HG03280 (cell line): ENCODE measurements around the gene PVR.
"Not testable (repeated sequence)": the region's sequence is repeated elsewhere in the genome, so short reads cannot be mapped to it uniquely, and the experiment has no call there.

ENCODE experiments used
- ATAC-seq: cut with Tn5 transposase; IDR thresholded peaks from one replicate; pipeline ENCODE4 v1.9.1; 2021; ENCODE audit warnings: mild to moderate bottlenecking, moderate library complexity; ENCODE audit not compliant: unreplicated experiment

Gene PVR

GRCh38 chr19:44617110-44617880 is 26.4 kb upstream of the PVR start:
- no peak for ATAC-seq

GRCh38 chr19:44618640-44619357 is 24.9 kb upstream of the PVR start:
- no peak for ATAC-seq

- no peak for ATAC-seq
These were observed 23.0 kb upstream of the PVR start for GRCh38 chr19:44620667-44621066.

- no peak for ATAC-seq
These were observed 22.3 kb upstream of the PVR start for GRCh38 chr19:44621367-44621766.

DNA sequence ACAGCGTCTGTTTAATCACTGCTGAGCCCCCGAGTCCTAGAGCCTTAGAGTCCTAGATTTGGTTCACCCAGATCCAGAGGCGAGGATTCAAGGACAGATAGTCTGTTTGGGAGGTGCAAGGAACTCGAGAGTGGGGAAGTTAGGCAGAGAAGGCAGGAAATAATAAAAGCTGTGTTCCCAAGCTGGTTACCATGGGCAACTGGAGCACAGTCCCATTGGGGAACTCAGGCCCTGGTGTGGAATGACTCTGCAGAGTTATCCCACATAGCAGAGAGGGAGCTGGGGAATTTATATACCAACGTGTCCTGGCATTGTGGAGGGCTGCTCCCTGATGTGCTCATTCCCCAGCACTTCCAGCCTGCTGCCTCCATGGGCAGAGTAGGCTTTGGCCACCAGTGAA is 20.6 kb upstream of the PVR start:
- no peak for ATAC-seq

GRCh38 chr19:44623626-44624025 is 20.1 kb upstream of the PVR start:
- ATAC-seq: no peak

DNA sequence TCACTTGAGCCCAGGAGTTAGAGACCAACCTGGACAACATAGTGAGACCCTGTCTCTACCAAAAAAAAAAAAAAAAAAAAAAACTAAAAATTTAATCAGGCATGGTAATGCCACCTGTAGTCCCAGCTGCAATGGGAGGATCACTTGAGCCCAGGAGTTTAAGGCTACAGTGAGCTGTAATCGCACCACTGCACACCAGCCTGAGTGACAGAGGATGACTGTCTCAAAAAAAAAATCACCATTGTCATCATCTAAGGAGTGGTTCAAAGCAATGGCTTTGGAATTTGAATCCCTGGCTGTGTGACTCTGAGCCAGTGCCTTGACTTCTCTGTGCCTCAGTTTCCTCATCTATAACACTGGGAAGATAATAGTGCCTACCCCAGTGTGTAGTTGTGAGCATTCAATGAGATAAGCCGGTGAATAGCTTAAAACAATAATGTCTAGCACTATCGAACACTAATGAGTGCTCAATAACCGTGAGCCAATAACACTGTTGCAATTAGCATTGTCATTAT is 18.8 kb upstream of the PVR start:
- ATAC-seq: no peak

DNA sequence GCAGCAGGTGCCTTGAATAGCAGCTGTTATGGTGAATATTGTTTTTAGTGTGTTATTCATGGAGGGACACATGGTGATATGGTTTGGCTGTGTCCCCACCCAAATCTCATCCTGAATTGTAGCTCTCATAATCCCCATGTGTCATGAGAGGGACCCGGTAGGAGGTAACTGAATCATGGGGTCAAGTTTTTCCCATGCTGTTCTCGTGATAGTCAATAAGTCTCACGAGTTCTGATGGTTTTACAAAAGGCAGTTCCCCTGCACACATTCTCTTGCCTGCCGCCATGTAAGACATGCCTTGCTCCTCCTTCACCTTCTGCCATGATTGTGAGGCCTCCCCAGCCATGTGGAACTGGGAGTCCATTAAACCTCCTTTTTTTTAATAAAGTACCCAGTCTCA is 18.1 kb upstream of the PVR start:
- not testable (repeated sequence) for ATAC-seq

- no peak for ATAC-seq
These were observed 17.6 kb upstream of the PVR start for GRCh38 chr19:44626048-44626624.

GRCh38 chr19:44627631-44628030 is 16.1 kb upstream of the PVR start:
- ATAC-seq: no peak

- ATAC-seq: no peak
These were observed 14.9 kb upstream of the PVR start for GRCh38 chr19:44628793-44629192.

DNA sequence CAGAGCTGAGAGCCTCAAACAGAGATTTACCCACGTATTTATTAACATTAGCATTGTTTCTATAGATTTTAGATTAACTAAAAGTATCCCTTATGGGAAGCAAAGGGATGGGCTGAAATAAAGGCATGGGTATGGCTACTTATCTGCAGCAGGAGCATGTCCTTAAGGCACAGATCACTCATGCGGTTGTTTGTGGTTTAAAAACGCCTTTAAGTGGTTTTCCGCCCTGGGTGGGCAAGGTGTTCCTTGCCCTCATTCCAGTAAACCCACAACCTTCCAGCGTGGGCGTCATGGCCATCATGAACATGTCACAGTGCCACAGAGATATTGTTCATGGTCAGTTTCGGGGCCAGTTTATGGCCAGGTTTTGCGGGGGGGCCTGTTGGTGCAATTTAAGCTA is 12.1 kb upstream of the PVR start:
- ATAC-seq: not testable (repeated sequence)

- ATAC-seq: not testable (repeated sequence)
These were observed 9.7 kb upstream of the PVR start for GRCh38 chr19:44634058-44634457.

DNA sequence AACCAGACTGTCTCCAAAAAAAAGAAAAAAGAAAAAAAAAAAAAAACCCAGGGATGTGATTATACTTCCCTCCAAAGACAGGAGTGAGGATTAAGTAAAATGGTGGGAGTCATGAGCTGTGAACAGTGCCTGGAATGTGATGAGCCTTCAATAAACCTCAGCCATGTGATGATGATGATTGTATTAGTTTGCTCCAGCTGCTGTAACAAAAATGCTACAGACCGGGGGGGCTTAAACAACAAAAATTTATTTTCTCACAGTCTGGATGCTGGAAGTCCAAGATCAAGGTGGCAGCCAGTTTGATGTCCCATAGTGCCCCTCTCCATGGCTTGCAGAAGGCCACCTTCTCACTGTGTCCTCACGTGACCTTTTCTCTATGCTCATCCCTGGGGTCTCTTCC is 8.9 kb upstream of the PVR start:
- no peak for ATAC-seq

- ATAC-seq: no peak
These were observed 7.9 kb upstream of the PVR start for GRCh38 chr19:44635581-44636438.

- no peak for ATAC-seq
These were observed 7.0 kb upstream of the PVR start for GRCh38 chr19:44636439-44637389.

- ATAC-seq: no peak
These were observed 6.3 kb upstream of the PVR start for GRCh38 chr19:44637390-44637764.

DNA sequence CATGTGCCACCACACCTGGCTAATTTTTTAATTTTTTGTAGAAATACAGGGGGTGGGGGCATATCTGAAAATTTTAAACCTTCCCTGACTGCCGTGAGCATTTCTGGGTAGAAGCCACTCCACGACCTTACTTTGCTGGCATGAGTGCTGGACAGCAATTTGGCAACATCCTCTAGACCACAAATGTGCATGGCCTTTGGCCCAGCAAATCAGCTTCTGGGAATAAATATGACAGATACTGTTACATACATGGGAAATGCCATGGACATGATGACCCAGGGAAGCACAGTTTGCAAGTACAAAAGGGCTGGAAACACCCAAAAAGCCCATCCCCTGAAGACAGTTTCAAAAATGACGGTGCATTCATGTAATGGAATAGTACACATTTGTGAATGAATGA is 3.2 kb upstream of the PVR start:
- ATAC-seq: no peak

- ATAC-seq: no peak
These were observed 2.0 kb upstream of the PVR start for GRCh38 chr19:44641501-44642265.
